Measurements from ENCODE around the gene DNAJC16.

The DNAJC16 gene

GRCh38 chr1:15531682-15532081 is 5.0 kb downstream of the DNAJC16 start:
- DNase-seq (ENCODE audit: extremely low read depth in 1 of 2, low read depth in 1 of 2), result no peak

- no peak for DNase-seq (ENCODE audit: extremely low read depth in 1 of 2, low read depth in 1 of 2)
Measured at GRCh38 chr1:15538771-15539170, 12.1 kb downstream of the DNAJC16 start.

DNA sequence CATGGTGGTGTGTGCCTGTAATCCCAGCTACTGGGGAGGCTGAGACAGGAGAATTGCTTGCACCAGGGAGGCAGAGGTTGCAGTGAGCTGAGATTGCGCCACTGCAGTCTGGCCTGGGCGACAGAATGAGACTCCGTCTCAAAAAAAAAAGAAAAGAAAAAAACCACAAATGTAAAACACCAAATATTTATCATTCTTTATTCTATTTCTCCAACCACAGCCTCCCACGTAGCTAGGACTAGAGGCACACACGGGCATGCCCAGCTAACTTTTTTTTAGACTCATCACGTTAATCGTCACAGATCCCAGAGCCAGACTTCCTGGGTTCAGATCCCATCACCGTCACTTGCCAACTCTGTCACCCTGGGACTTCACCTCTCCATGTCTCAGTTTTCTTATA is 13.5 kb downstream of the DNAJC16 start:
- no peak for DNase-seq (ENCODE audit: extremely low read depth in 1 of 2, low read depth in 1 of 2)

DNA sequence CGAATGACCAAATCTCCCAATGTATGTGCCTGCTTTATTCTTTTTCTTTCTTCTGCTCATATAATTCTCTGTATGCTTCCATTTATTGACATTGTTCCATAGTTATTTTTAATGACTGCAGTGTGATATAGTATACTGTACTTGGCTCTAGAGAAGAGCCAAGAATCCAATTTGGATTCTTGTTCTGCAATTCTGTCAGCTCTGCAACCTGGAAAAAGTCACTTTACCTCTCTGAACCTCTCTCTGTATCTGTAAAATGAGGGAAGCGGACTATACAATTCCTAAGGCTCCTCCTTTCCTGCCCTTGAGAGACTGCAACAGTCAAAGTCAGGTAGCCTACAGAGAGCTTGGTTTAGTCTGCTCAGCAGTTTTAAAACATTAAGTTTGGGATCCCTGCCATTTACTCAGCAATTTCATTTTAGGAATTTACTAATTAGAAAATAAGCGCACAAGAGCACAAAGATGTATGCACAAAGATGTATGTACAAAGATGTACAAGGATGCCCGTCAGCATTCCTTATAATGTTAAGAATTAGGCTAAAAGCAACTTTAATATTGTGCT is 14.7 kb downstream of the DNAJC16 start:
- DNase-seq (ENCODE audit: extremely low read depth in 1 of 2, low read depth in 1 of 2), result no peak

GRCh38 chr1:15542388-15543250 is 16.0 kb downstream of the DNAJC16 start:
- DNase-seq (ENCODE audit: extremely low read depth in 1 of 2, low read depth in 1 of 2), result no peak

- no peak for DNase-seq (ENCODE audit: extremely low read depth in 1 of 2, low read depth in 1 of 2)
Measured at GRCh38 chr1:15543251-15543588, 16.6 kb downstream of the DNAJC16 start.

GRCh38 chr1:15543589-15544568 is 17.2 kb downstream of the DNAJC16 start:
- no peak for DNase-seq (ENCODE audit: extremely low read depth in 1 of 2, low read depth in 1 of 2)

- DNase-seq (ENCODE audit: extremely low read depth in 1 of 2, low read depth in 1 of 2), result no peak
Measured at GRCh38 chr1:15546641-15547040, 20.0 kb downstream of the DNAJC16 start.

DNA sequence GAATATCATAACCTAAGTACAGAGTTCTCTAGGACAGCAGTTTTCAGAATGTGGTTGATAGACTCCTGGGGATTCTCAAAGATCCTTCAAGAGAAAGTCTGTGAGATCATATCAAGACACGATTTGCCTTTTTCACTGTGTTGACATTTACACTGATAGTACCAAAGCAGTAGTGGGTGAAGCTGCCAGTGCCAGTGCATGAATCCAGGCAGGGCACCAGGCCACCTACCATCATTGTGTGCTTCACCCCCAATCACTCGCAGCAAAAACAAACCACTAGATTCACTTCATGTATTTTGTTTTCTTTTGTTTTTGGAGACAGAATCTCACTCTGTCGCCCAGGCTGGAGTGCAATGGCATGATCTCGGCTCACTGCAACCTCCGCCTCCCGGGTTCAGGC is 23.9 kb downstream of the DNAJC16 start:
- DNase-seq (ENCODE audit: extremely low read depth in 1 of 2, low read depth in 1 of 2), result no peak

GRCh38 chr1:15557008-15557407 is 30.4 kb downstream of the DNAJC16 start:
- DNase-seq (ENCODE audit: extremely low read depth in 1 of 2, low read depth in 1 of 2), result no peak

DNA sequence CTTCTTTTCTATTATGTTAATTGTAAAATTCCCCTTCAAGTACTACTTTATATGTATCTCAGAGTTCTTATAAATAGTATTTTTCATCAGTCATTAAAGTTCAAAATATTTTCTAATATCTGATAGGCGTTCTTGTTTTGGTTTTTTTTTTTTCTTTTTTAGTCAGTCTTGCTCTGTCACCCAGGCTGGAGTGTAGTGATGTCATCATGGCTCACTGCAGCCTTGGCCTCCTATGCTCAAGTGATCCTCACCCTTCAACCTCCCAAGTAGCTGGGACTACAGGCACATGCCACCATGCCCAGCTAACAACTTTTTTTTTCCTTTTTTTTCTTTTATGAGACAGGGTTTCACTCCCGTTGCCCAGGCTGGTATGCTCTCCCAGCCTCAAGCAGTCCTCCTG is 30.9 kb downstream of the DNAJC16 start:
- no peak for DNase-seq (ENCODE audit: extremely low read depth in 1 of 2, low read depth in 1 of 2)

GRCh38 chr1:15558516-15558915 is 31.9 kb downstream of the DNAJC16 start:
- DNase-seq (ENCODE audit: extremely low read depth in 1 of 2, low read depth in 1 of 2), result no peak

- DNase-seq (ENCODE audit: extremely low read depth in 1 of 2, low read depth in 1 of 2), result no peak
Measured at GRCh38 chr1:15559189-15559810, 32.7 kb downstream of the DNAJC16 start.

DNA sequence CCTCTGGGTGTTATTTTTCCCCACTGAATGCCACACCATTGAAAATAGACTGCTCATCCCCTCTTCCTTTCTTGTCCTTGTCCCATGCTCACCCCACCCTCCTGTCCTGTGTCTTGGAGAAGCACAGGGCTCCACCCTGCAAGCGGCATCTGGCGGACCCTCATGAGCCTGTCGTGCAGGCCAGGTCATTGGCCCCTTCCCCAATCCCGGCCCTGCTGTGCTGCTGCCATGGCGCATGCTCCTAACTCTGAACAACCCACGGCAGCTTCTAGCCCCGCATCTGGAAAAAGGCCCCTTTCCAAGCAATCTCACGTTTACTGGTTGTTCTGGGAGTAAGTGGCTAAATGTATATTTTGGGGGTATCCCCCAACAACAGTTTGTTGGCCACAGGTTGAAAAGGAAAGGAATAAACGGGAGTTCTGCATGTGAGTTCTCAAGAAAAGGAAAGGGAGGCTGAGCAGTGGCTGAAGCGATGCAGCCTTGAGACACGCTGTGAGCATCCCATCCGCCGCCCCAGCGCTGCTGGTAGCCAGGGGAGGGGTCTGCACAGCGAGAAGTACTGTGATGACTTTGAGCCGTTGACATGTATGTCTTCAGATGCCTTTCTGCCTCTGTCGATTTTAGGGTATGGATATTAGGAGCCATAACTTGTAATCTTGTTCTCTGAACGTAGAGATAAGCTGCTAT is 41.9 kb downstream of the DNAJC16 start:
- DNase-seq (ENCODE audit: extremely low read depth in 1 of 2, low read depth in 1 of 2), result no peak

DNA sequence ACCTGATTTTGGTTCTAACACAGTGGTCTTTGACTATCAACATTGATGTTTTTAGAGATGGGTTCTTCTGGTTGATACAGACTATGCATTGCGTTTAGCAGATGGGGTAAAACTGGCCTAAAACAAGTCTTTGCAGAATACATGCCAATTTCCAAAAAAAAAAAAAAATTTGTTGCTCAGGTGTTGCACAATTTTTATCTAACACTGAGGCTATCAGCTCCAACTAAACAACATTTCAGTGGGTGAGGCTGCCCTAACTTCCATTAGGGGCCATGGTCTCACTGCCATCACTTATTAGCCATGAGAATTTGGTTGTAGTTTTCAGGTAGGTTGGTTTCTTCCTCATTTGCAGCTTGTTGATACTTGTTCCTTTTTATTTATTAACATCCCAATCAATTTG is 44.2 kb downstream of the DNAJC16 start:
- no peak for DNase-seq (ENCODE audit: extremely low read depth in 1 of 2, low read depth in 1 of 2)

DNA sequence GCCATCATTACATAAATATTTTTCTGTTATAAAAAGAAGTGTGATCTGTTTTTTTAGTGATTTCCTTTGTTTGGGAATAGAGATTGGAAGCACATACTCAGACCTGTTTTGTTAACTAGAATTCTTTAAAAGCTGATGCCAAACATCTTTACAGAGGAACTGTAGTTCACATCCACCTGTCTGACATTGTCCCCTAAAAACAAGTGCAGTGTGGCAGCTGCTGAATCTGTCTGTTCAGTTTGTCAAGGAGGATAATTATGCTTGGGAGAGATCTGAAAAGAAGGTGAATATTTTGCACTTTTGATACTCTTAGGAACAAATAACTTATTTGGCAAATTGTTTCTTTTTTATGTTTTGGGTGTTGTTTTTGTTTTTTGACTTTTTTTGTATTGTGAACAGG is 44.6 kb downstream of the DNAJC16 start:
- DNase-seq (ENCODE audit: extremely low read depth in 1 of 2, low read depth in 1 of 2), result no peak

DNA sequence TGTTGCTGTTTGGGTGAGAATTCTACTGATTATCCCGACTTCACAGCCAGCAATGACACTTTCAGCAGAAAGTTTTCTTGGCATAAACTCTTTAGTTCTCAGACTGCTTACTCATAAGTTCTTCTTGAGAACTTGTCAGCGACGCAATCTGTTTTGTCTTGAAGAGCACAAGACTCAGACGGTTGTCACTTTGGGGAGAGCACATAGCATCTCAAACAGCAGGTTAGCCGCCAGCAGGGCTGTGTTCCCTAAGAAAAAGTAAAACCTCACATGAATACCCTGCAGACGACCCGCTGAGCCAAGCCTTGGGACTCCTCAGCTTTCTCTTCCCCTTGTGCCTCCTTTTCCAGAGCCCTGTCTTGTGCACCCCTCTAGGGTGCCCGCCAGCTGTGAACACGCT is 46.8 kb downstream of the DNAJC16 start:
- no peak for DNase-seq (ENCODE audit: extremely low read depth in 1 of 2, low read depth in 1 of 2)

GRCh38 chr1:15574741-15575140 is 48.1 kb downstream of the DNAJC16 start:
- DNase-seq (ENCODE audit: extremely low read depth in 1 of 2, low read depth in 1 of 2), result no peak

GRCh38 chr1:15575549-15576150 is 49.0 kb downstream of the DNAJC16 start:
- DNase-seq (ENCODE audit: extremely low read depth in 1 of 2, low read depth in 1 of 2), result no peak

DNA sequence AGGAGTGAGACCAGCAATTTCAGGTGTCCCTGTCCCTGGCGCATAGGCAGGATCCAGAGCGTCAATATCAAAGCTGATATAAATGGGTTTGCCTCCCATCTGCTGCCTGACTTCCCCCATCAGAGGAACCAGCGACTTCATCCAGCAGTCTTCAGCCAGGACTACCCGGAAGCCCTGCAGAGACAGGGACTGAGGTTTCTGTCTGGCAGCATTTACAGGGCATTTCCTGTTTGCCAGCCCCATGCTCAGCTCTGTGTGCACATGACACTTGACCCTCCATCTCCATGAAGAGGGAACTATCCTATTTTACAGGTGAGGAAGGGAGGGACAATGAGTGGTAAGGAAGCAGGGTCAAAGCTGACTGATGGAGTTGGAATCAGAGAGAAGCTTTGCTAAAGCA is 51.0 kb downstream of the DNAJC16 start:
- DNase-seq (ENCODE audit: extremely low read depth in 1 of 2, low read depth in 1 of 2), result no peak

All from stimulated activated CD8-positive, alpha-beta memory T cell treated with anti-CD3 and anti-CD28 coated beads, Interleukin-7, amount 100 ng/mL, for 48 hours (primary cell).